Fibroblast of lung (primary cell): ENCODE data around the gene SYS1.

Source experiments
- CTCF ChIP-seq, 2 donors: IDR thresholded peaks in 1 of 2; conservative IDR thresholded peaks in 1 of 2; 1 replicate in 1 of 2; 2 replicates in 1 of 2; pipeline ENCODE4 v1.5.1; 2011 to 2012; ENCODE audit warnings: low read length in 2 of 2, control low read depth in 1 of 2, inconsistent platforms in 1 of 2, low read depth in 1 of 2, mild to moderate bottlenecking in 1 of 2
- EZH2 ChIP-seq: IDR thresholded peaks from 2 replicates; pipeline ENCODE4 v1.5.1; 2012; ENCODE audit warnings: low read length, control low read depth, mild to moderate bottlenecking; ENCODE audit errors: missing control alignments

- no peak for TF ChIP-seq EZH2
- no peak for TF ChIP-seq CTCF (conservative IDR thresholded peaks at IDR 0.05 in 1 of 2, IDR thresholded peaks at IDR 0.05 in 1 of 2; ENCODE audit: low read depth in 1 of 2, low read length in 2 of 2)
Observed at GRCh38 chr20:45325371-45325770, 37.6 kb upstream of the SYS1 start.
